ENCODE results near the gene ORMDL1. TPM values are rescaled to one million over a fixed set of nuclear protein-coding genes. Genes with fewer than 3 reads are reported as not detected.

The ORMDL1 gene
- polyA plus RNA-seq, 1 donor (not counting 4 experiments of a cell fraction or from before 2014, with no cell fraction given), result 86.2 TPM

GRCh38 chr2:189763908-189764661 is 20.1 kb downstream of the ORMDL1 start:
- no peak for DNase-seq (ENCODE audit: low read depth, low spot score)
- H3K36me3 ChIP-seq (ENCODE audit: control insufficient read depth in 2 of 2, extremely low read depth in 1 of 2, insufficient read depth in 2 of 2, low read length in 2 of 2), result peaks cover 1 to 4% of the 10 kb centered on the region in 2 experiments
- H3K4me2 ChIP-seq (ENCODE audit: control insufficient read depth, extremely low read depth, insufficient read depth, low read depth, low read length), result peak overlapping the region; percentile 86
- H3K27me3 ChIP-seq (ENCODE audit: control insufficient read depth, extremely low read depth, insufficient read depth, low read length), result no peaks in the 10 kb centered on the region
- peak overlapping the region in 2 of 3 experiments; percentile 84 to 90 for H3K4me3 ChIP-seq (ENCODE audit: control insufficient read depth in 2 of 3, extremely low read depth in 1 of 3, insufficient read depth in 2 of 3, low read depth in 1 of 3, low read length in 3 of 3)
- H3K9ac ChIP-seq (ENCODE audit: control insufficient read depth, extremely low read depth, insufficient read depth, low read length), result no peak overlapping the region
- H4K20me1 ChIP-seq (ENCODE audit: control insufficient read depth, extremely low read depth, insufficient read depth, low read length), result no peaks in the 10 kb centered on the region
- H3K4me1 ChIP-seq (ENCODE audit: control insufficient read depth, extremely low read depth, insufficient read depth, low read length), result peaks cover 12% of the 10 kb centered on the region
- H3K9me3 ChIP-seq (ENCODE audit: control insufficient read depth, low read depth, low read length), result no peaks in the 10 kb centered on the region
- no peak for TF ChIP-seq EZH2 (IDR thresholded peaks at IDR 0.05; ENCODE audit: low read length)
- TF ChIP-seq, protein P1, sequence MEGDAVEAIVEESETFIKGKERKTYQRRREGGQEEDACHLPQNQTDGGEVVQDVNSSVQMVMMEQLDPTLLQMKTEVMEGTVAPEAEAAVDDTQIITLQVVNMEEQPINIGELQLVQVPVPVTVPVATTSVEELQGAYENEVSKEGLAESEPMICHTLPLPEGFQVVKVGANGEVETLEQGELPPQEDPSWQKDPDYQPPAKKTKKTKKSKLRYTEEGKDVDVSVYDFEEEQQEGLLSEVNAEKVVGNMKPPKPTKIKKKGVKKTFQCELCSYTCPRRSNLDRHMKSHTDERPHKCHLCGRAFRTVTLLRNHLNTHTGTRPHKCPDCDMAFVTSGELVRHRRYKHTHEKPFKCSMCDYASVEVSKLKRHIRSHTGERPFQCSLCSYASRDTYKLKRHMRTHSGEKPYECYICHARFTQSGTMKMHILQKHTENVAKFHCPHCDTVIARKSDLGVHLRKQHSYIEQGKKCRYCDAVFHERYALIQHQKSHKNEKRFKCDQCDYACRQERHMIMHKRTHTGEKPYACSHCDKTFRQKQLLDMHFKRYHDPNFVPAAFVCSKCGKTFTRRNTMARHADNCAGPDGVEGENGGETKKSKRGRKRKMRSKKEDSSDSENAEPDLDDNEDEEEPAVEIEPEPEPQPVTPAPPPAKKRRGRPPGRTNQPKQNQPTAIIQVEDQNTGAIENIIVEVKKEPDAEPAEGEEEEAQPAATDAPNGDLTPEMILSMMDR (optimal IDR thresholded peaks at IDR 0.05 in 1 of 3, IDR thresholded peaks at IDR 0.05 in 1 of 3, conservative IDR thresholded peaks at IDR 0.05 in 1 of 3; ENCODE audit: extremely low read depth in 1 of 3, insufficient read depth in 2 of 3, low read length in 3 of 3), result no peak
- H3K27ac ChIP-seq (ENCODE audit: control insufficient read depth, insufficient read depth, low read length), result no peak overlapping the region
- peak overlapping the region; percentile 98 for H2AFZ ChIP-seq (ENCODE audit: control insufficient read depth, low read length)
- no peak for FAIRE-seq
- H3K79me2 ChIP-seq (ENCODE audit: control insufficient read depth, insufficient read depth, low read length), result peaks cover 1% of the 10 kb centered on the region
- no peaks in the 10 kb centered on the region for H3K9me1 ChIP-seq (ENCODE audit: control insufficient read depth, extremely low read depth, insufficient read depth, low read length)
- dilution Hi-C loops (cut with MboI; ENCODE audit: extremely low pct_ligation_motif_present, low sequenced_read_pairs), result no loop called here

DNA sequence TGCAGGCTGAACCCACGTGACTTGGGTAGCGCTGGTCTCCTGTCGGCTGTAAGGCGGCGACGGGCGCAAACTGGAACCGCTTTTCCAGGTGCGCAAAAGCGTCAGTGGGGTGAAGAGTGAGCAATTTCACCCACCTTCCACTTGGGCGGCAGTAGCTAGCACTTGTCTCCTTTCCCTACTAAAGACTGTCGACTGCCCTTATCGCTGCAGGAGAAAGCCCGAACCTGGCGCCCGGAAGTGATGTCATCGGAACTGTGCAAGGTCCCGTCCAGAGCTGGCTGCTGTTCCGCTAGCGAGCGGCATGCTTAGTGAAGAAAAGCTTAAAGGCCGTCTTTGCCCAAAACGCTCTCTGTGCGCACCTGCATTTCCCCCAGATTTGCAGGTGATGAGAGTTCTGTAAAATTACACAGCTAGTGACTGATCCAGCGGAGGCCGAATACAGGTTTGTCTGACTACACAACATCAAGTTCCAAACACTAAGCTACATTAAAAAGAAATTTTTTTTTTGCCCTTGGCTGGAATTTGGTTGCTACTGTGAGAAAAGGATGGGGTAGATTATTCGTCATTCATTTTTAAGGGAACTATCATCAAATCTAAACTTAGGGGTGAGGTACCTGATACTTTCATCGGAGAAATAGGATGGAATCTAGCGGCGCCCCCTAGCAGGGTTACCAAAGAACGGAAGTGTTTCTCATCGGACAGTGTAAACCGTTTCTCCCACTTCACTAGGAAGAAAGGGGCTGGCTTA is 21.4 kb downstream of the ORMDL1 start, which contains the start of gene OSGEPL1:
Gene OSGEPL1 (minus strand): TSS at position 242 of the 748 bp plus-strand sequence. CDS start 1,152 bp downstream, outside the sequence.
- no peaks in the 10 kb centered on the region for H3K27me3 ChIP-seq (ENCODE audit: control insufficient read depth, extremely low read depth, insufficient read depth, low read length)
- H3K4me2 ChIP-seq (ENCODE audit: control insufficient read depth, extremely low read depth, insufficient read depth, low read depth, low read length), result peak within 1 kb of the TSS; percentile 86
- DNase-seq (ENCODE audit: low read depth, low spot score) (peak; percentile 61), FAIRE-seq (peak; percentile 89)
- H3K9me3 ChIP-seq (ENCODE audit: control insufficient read depth, low read depth, low read length), result no peaks in the 10 kb centered on the region
- dilution Hi-C loops (cut with MboI; ENCODE audit: extremely low pct_ligation_motif_present, low sequenced_read_pairs), result no loop called here
- peak within 1 kb of the TSS; percentile 82 for H3K9ac ChIP-seq (ENCODE audit: control insufficient read depth, extremely low read depth, insufficient read depth, low read length)
- TF ChIP-seq EZH2 (IDR thresholded peaks at IDR 0.05; ENCODE audit: low read length), result no peak
- TF ChIP-seq, protein P1 (optimal IDR thresholded peaks at IDR 0.05 in 1 of 3, IDR thresholded peaks at IDR 0.05 in 1 of 3, conservative IDR thresholded peaks at IDR 0.05 in 1 of 3; ENCODE audit: extremely low read depth in 1 of 3, insufficient read depth in 2 of 3, low read length in 3 of 3), result peak; percentile 47 to 76 (median 55)
- no peaks in the 10 kb centered on the region for H3K36me3 ChIP-seq (ENCODE audit: control insufficient read depth in 2 of 2, extremely low read depth in 1 of 2, insufficient read depth in 2 of 2, low read length in 2 of 2)
- H3K4me3 ChIP-seq (ENCODE audit: control insufficient read depth in 2 of 3, extremely low read depth in 1 of 3, insufficient read depth in 2 of 3, low read depth in 1 of 3, low read length in 3 of 3), result peak within 1 kb of the TSS; percentile 53 to 90 (median 84)
- H3K9me1 ChIP-seq (ENCODE audit: control insufficient read depth, extremely low read depth, insufficient read depth, low read length), result no peaks in the 10 kb centered on the region
- H4K20me1 ChIP-seq (ENCODE audit: control insufficient read depth, extremely low read depth, insufficient read depth, low read length), result no peaks in the 10 kb centered on the region
- peak within 1 kb of the TSS; percentile 80 for H3K27ac ChIP-seq (ENCODE audit: control insufficient read depth, insufficient read depth, low read length)
- H2AFZ ChIP-seq (ENCODE audit: control insufficient read depth, low read length), result peak within 1 kb of the TSS; percentile 98
- peaks cover 1% of the 10 kb centered on the region for H3K79me2 ChIP-seq (ENCODE audit: control insufficient read depth, insufficient read depth, low read length)
- H3K4me1 ChIP-seq (ENCODE audit: control insufficient read depth, extremely low read depth, insufficient read depth, low read length), result peaks cover 12% of the 10 kb centered on the region

All from keratinocyte (primary cell).